Right lobe of liver (tissue), 6 donors: ENCODE measurements around the gene GPRC5C. TPM values are rescaled to one million over a fixed set of nuclear protein-coding genes. Genes with fewer than 3 reads are reported as not detected.
"Not testable (repeated sequence)": the region's sequence is repeated elsewhere in the genome, so short reads cannot be mapped to it uniquely, and the experiment has no call there.

Experiments used
- ATAC-seq, 4 donors: fragments of 200-7000 bp; cut with Tn5 transposase; one replicate each; pipeline ENCODE4 v1.9.1; 2020; ENCODE audit warnings: mild to moderate bottlenecking in 4 of 4, moderate library complexity in 4 of 4
- DNase-seq, 3 donors: peaks; one replicate each; pipeline ENCODE4 v3.0.0-alpha.2; 2020
- H3K27ac ChIP-seq, 3 donors: fragments of 200-600 bp; one replicate each; pipeline ENCODE4 v1.8.0; 2022
- H3K27me3 ChIP-seq, 2 donors: fragments of 200-600 bp; one replicate each; pipeline ENCODE4 v1.8.0; 2022
- H3K36me3 ChIP-seq, 4 donors: fragments of 200-600 bp; sonication (generic) in 1 of 4; one replicate each; pipeline versions ENCODE4 v1.5.1 to v1.8.0; 2017 to 2022; ENCODE audit warnings: control low read depth in 1 of 4
- H3K4me1 ChIP-seq, 4 donors: fragments of 200-600 bp; sonication (generic) in 1 of 4; one replicate each; pipeline versions ENCODE4 v1.5.1 to v1.8.0; 2017 to 2022; ENCODE audit warnings: control low read depth in 1 of 4
- H3K4me3 ChIP-seq, 3 donors: fragments of 200-600 bp; one replicate each; pipeline ENCODE4 v1.8.0; 2022
- H3K9me3 ChIP-seq, 4 donors: fragments of 200-600 bp; sonication (generic) in 1 of 4; one replicate each; pipeline versions ENCODE4 v1.5.1 to v1.8.0; 2017 to 2022; ENCODE audit warnings: control low read depth in 1 of 4
- CTCF ChIP-seq, 4 donors: fragments of 200-600 bp in 3 of 4; fragments of 450-650 bp in 1 of 4; IDR thresholded peaks; one replicate each; pipeline versions ENCODE4 v1.5.1 to v1.8.0; 2016 to 2022; ENCODE audit warnings: antibody characterized with exemption in 4 of 4, mild to moderate bottlenecking in 2 of 4
- POLR2A ChIP-seq: fragments of 450-650 bp; IDR thresholded peaks from one replicate; pipeline ENCODE4 v1.6.1; 2017; ENCODE audit warnings: antibody characterized with exemption, mild to moderate bottlenecking
- WGBS: methylation state at CpG from one replicate; pipeline ENCODE4 v1.1.6; 2018; ENCODE audit warnings: low coverage, low lambda C conversion rate; ENCODE audit not compliant: insufficient coverage; ENCODE audit errors: missing lambda C conversion rate; 5-methylcytosine and 5-hydroxymethylcytosine counted together
- intact Hi-C, 2 donors: fragments of 100-400 bp; cut with DNase I; formaldehyde crosslinking; loops; one replicate each; pipeline versions ENCODE4 v1.11.2 to v1.14.1; 2022
- small RNA-seq, 2 experiments: library from RNA; depleted of rRNA; stranded (forward); fragments of <200 nt; gene quantifications; one replicate each; pipeline ENCODE3, GENCODE V24; 2016
- total RNA-seq, 6 experiments: library from RNA; depleted of rRNA in 2 of 6; stranded (reverse); fragments of >200 nt in 2 of 6; fragmentation: NEBNext Ultra II Directional in 3 of 6; extraction: Animal tissue kit (Norgen Biotek cat#: 25700) in 3 of 6; gene quantifications; one replicate each; pipeline versions ENCODE4 v1.1.0 to v1.2.4, GENCODE V29; 2016 to 2023
- donor health status: DM: no; HTN: yes; CAD: no.
- donor health status: DM: no; HTN: no; CAD: no.
- donor health status: DM: no; HTN: no; CAD: no.
- donor health status: DM: no; HTN: yes; CAD: no.
- donor health status: DM: no; HTN: yes; CAD: no.

The GPRC5C gene
- total RNA-seq, 6 experiments from 2014 or later: 120 to 215 (median 131) TPM

- peak in 1 of 3 donors; percentile 30 for DNase-seq
- WGBS: 88% methylated on average over 2 of the region's 5 CpGs
- no peak overlapping the region for H3K4me3 ChIP-seq
- TF ChIP-seq CTCF (IDR thresholded peaks at IDR 0.05) (no peak), POLR2A (no peak)
- H3K27me3 ChIP-seq: no peaks in the 10 kb centered on the region
- intact Hi-C loops: no loop called here
- peak in 1 of 4 donors; percentile 15 for ATAC-seq
- no peaks in the 10 kb centered on the region for H3K9me3 ChIP-seq
- H3K27ac ChIP-seq: no peak overlapping the region
- H3K36me3 ChIP-seq: no peaks in the 10 kb centered on the region
- no peaks in the 10 kb centered on the region for H3K4me1 ChIP-seq
Observed at GRCh38 chr17:74485841-74486240, 54.0 kb downstream of the GPRC5C start.

GRCh38 chr17:74488276-74488675 is 56.4 kb downstream of the GPRC5C start:
- H3K4me3 ChIP-seq, ATAC-seq, H3K9me3 ChIP-seq, H3K4me1 ChIP-seq, H3K36me3 ChIP-seq, H3K27ac ChIP-seq, intact Hi-C loops, H3K27me3 ChIP-seq: not testable (repeated sequence)
- peak in 1 of 3 donors; percentile 10 for DNase-seq
- 76% methylated on average over 3 of the region's 4 CpGs for WGBS

GRCh38 chr17:74490716-74491115 is 58.8 kb downstream of the GPRC5C start:
- H3K27ac ChIP-seq: no peak overlapping the region
- H3K4me1 ChIP-seq: no peaks in the 10 kb centered on the region
- 66% methylated on average over 5 of the region's 9 CpGs for WGBS
- peak in 1 of 3 donors; percentile 26 for DNase-seq
- no peak overlapping the region for H3K4me3 ChIP-seq
- no peaks in the 10 kb centered on the region for H3K36me3 ChIP-seq
- no peak for TF ChIP-seq CTCF (IDR thresholded peaks at IDR 0.05)
- TF ChIP-seq POLR2A: no peak
- H3K9me3 ChIP-seq: no peaks in the 10 kb centered on the region
- intact Hi-C loops: no loop called here
- H3K27me3 ChIP-seq: no peaks in the 10 kb centered on the region
- ATAC-seq: no peak

- intact Hi-C loops: no loop called here
- no peaks in the 10 kb centered on the region for H3K9me3 ChIP-seq
- DNase-seq: peak in 1 of 3 donors; percentile 25
- WGBS: 66% methylated on average over 6 of the region's 7 CpGs
- H3K36me3 ChIP-seq: no peaks in the 10 kb centered on the region
- no peaks in the 10 kb centered on the region for H3K4me1 ChIP-seq
- H3K4me3 ChIP-seq: no peak overlapping the region
- TF ChIP-seq CTCF (IDR thresholded peaks at IDR 0.05) (no peak), POLR2A (no peak)
- peak in 3 of 4 donors; percentile 16 to 58 (median 46) for ATAC-seq
- H3K27ac ChIP-seq: no peak overlapping the region
- H3K27me3 ChIP-seq: no peaks in the 10 kb centered on the region
Observed at GRCh38 chr17:74491626-74492025, 59.7 kb downstream of the GPRC5C start.

- Histone ChIP-seq H3K4me3 (no peak overlapping the region), H3K27me3 (no peaks in the 10 kb centered on the region), H3K27ac (no peak overlapping the region), H3K9me3 (no peaks in the 10 kb centered on the region), H3K4me1 (no peaks in the 10 kb centered on the region), H3K36me3 (no peaks in the 10 kb centered on the region)
- 19% methylated on average over 8 of the region's 11 CpGs for WGBS
- intact Hi-C loops: no loop called here
- DNase-seq (peak; percentile 72 to 74 (median 72)), ATAC-seq (peak; percentile 95 to 98 (median 98))
- TF ChIP-seq CTCF (IDR thresholded peaks at IDR 0.05): peak; percentile 85 to 97 (median 90)
- no peak for TF ChIP-seq POLR2A
Observed at GRCh38 chr17:74493331-74493833, 61.5 kb downstream of the GPRC5C start.

Small RNA genes within 50 kb of the gene (small RNA-seq; reads per million reads assigned to genes)
- 0.10 to 0.26 reads per million in 2 experiments for gene RNA5SP448

Other genes starting within 250 kb of the GPRC5C start
- gene RPL38, start 228.4 kb upstream of the GPRC5C start, total RNA-seq: 100 to 1,000 TPM; 161 to 313 (median 282) TPM
- gene TTYH2, start 218.5 kb upstream of the GPRC5C start, total RNA-seq: 1 to 10 TPM in 3 of 6 experiments, under 1 TPM in 3; 0.60 to 1.8 (median 1.3) TPM
- gene DNAI2, start 157.9 kb upstream of the GPRC5C start, total RNA-seq: not detected
- gene KIF19, start 105.9 kb upstream of the GPRC5C start, total RNA-seq: 1 to 10 TPM in 1 of 6 experiments, under 1 TPM in 5; 0.31 to 1.1 (median 0.64) TPM
- not detected for gene BTBD17, start 70.2 kb upstream of the GPRC5C start, total RNA-seq
- gene GPR142, start 64.6 kb upstream of the GPRC5C start, total RNA-seq: under 1 TPM in 1 of 6 experiments, not detected in 5; 0.24 TPM
- gene CD300A, start 34.5 kb downstream of the GPRC5C start, total RNA-seq: 10 to 100 TPM in 1 of 6 experiments, 1 to 10 TPM in 5; 4.8 to 16.6 (median 6.6) TPM
- gene CD300LB, start 99.4 kb downstream of the GPRC5C start, total RNA-seq: under 1 TPM; 0.07 to 0.33 (median 0.21) TPM
- 1 to 10 TPM in 1 of 6 experiments, under 1 TPM in 5; 0.22 to 2.7 (median 0.41) TPM for gene CD300C, start 114.0 kb downstream of the GPRC5C start, total RNA-seq
- 1 to 10 TPM in 1 of 6 experiments, not detected in 5; 1.2 TPM for gene CD300H, start 135.4 kb downstream of the GPRC5C start, total RNA-seq
- gene CD300LD, start 160.2 kb downstream of the GPRC5C start, total RNA-seq: not detected
- gene CD300E, start 191.7 kb downstream of the GPRC5C start, total RNA-seq: under 1 TPM; 0.07 to 0.91 (median 0.34) TPM